CD4-positive, alpha-beta T cell treated with Interleukin-17A for 4 hours (primary cell): ENCODE data around the gene ZBTB5.
"Not testable (repeated sequence)": the region's sequence is repeated elsewhere in the genome, so short reads cannot be mapped to it uniquely, and the experiment has no call there.

Source experiments
- DNase-seq: peaks from one replicate; pipeline ENCODE4 v3.0.0-alpha.2; 2020; ENCODE audit warnings: mixed read lengths

ZBTB5 gene, protein sequence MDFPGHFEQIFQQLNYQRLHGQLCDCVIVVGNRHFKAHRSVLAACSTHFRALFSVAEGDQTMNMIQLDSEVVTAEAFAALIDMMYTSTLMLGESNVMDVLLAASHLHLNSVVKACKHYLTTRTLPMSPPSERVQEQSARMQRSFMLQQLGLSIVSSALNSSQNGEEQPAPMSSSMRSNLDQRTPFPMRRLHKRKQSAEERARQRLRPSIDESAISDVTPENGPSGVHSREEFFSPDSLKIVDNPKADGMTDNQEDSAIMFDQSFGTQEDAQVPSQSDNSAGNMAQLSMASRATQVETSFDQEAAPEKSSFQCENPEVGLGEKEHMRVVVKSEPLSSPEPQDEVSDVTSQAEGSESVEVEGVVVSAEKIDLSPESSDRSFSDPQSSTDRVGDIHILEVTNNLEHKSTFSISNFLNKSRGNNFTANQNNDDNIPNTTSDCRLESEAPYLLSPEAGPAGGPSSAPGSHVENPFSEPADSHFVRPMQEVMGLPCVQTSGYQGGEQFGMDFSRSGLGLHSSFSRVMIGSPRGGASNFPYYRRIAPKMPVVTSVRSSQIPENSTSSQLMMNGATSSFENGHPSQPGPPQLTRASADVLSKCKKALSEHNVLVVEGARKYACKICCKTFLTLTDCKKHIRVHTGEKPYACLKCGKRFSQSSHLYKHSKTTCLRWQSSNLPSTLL

DNA sequence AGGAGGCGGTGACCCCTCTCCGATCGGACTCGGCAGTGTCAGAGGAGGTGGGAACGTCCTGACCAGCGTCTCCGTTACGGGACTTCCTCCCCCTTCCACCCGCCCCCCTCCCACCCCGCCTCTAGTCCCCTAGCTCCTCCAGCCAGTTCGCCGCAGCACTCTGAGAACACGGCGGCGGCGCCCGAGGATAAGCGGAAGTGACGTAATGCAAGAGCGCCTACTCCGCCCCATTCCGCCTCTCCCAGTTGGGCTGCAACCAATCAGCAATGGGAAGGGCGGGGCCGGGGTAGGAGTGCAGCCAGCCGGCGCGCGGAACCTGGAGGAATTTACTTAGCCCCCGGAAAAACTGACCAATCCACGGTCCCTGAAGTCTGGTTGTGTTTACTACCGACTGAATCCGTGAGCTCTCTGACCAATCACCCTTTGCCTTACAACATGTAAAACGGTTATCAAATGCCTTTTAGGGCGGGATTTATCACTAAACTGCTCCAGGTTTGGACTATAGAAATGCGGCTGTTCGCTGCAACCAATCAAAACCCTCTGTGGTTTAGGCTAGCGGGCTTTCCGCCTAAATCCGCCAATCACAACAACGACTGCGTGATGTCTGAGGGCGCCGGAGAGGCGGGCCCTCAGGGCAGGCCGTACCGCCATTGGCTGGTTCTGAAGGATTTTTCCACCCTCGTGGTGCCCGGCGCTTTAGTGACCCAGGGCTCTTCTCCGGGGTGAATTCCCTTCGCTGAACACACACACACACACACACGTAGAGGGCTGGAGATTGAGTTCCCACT, at the start of gene ZBTB5:
Gene ZBTB5, minus strand, starts transcription at position 202 of the 788 bp plus-strand sequence. CDS start 22,899 bp downstream, outside the sequence.
- peak; percentile 98 for DNase-seq

DNA sequence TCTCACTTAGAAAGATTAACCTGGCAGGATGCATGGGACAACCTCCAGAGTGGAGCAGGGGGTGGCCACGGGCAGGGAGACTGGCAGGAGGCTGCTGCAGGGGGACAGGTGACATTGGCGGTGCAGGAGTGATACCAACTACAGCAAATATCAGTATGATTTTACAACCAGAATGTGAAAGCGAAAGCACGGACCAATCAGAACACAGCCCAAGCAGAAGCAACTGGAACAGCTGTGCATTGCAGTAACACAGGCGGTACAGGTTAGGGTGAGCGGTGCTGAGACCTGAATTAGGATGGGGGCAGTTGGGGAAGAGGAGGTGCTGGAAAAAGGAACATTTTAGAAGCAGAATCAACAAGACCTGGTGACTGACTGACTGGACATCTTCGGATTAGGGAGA, 49.7 kb upstream of the ZBTB5 start:
- no peak for DNase-seq

DNA sequence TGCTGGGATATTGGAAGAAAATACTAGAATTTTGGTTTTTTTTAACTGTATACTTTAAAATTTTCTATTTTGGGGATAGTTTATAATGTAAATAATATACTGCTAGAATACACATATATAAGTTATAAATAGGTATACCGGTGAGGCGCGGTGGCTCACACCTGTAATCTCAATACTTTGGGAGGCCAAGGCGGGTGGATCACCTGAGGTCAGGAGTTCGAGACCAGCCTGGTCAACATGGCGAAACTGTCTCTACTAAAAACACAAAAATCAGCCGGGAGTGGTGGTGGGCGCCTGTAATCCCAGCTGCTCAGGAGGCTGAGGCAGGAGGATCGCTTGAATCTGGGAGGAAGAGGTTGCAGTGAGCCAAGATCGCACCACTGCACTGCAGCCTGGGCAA, 49.2 kb upstream of the ZBTB5 start:
- not testable (repeated sequence) for DNase-seq

DNA sequence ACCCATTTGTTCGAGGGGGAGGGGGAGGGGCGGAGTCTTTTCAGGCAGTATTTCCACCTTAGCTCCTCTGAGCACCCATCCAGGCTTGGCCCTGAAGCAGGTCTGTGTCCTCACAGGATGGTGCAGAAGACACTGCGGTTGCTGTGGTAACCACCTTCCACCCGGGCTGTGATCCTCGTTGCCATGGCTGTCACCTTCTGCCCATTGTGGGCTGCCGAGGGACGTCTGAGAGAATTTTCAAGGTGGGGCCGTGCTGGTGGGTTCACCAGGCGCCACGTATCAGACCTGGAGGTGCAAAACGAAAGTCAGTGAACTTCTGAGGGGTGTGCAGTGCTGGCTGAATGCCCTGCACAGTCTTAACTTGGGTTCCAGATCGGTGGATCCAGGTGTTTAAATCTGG, 47.2 kb upstream of the ZBTB5 start:
- no peak for DNase-seq

DNA sequence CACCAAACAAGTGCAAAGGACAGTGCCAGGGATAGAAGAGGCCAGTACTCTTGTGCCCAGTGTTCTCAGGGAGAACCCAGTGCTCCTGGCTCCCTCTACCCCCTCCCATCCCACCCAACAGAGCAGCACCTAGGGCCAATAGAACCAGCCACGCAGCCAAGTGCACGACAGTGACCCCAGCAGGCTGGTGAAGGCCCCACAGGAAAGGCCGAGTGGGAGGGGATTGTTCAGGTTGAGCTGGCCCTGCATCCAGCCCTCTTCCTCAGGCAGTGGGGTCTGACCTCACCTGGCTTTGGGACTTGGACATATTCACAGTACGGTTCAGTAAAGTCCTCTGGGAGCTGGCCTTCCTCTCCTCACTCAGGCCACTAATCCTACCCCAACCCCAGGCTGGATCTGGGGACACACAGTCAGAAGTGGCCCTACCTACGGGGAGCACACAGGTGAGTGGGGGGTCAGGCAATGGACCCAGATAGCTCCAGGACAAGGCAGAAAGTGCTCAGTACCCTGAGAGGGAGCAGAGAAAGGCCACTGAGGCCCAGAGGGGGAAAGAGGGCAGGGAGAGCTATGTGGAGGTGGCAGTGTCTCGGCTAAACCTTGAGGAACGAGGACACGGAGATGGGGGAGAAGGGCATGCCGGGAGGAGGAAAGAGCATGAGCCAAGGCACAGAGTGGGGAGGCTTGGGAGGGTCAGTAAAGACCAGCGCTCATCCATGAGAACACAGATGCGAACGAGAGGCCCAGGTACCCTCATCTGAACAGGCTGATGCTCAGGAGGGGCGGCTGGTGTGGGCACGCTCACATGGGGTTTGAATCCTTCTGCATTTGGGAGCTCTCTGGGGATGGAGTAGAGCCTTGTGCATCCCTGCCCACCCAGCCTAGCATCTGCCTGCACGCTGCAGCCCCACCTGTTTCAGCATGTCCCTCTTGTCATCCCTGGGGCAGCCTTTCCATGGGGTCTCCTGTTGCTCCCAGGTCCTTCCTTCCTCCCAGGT, 46.1 kb upstream of the ZBTB5 start:
- no peak for DNase-seq

DNA sequence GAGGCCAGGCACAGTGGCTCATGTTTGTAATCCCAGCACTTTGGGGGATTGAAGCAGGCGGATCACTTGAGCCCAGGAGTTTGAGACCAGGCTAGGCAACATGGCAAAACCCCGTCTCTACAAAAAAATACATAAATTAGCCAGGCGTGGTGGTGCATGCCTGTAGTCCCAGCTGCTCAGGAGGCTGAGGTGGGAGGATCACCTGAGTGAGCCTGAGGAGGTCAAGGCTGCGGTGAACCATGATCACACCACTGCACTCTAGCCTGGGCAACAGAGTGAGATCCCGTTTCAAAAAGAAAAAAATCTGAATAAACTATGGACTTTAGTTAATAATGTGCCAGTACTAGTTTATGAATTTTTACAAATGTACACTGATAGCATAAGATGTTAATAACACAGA, 44.8 kb upstream of the ZBTB5 start:
- DNase-seq, result not testable (repeated sequence)

DNA sequence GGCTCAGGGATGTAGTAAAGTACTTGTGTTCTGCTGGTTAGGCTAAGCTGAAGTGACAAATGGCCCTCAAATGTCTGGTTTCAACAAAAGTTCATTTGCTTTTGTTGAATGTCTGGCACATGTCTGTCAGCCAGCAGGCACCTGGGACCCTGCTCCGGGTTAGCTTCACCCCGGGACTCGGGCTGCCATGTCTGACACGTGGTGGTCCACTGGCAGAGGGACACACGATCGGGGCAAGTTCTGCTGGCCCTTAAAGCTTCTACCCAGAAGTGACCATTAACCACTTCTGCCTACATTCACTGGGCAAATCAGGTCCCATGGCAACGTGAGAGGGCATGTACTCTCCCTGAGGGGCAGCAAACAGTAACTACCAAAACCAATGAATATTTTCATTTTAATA, 44.3 kb upstream of the ZBTB5 start:
- no peak for DNase-seq

DNA sequence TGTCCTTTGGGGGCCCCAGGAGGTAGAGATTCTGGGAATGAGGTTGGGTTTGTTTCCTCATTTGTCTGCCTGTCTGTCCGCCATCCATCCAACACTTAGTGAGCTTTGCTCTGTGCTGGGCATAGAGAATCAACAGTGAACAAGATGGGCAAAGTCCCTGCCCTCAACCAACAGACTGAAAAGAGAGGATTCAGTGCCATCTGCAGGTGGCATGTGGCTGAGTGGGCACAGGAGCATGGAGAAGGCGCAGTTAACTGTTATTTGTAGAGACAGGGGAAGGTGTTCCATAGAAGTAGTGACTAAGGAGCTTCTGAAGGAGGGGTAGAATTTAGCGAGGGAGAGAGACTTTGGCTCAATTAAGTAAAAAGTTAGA, 43.6 kb upstream of the ZBTB5 start:
- DNase-seq, result peak; percentile 27

DNA sequence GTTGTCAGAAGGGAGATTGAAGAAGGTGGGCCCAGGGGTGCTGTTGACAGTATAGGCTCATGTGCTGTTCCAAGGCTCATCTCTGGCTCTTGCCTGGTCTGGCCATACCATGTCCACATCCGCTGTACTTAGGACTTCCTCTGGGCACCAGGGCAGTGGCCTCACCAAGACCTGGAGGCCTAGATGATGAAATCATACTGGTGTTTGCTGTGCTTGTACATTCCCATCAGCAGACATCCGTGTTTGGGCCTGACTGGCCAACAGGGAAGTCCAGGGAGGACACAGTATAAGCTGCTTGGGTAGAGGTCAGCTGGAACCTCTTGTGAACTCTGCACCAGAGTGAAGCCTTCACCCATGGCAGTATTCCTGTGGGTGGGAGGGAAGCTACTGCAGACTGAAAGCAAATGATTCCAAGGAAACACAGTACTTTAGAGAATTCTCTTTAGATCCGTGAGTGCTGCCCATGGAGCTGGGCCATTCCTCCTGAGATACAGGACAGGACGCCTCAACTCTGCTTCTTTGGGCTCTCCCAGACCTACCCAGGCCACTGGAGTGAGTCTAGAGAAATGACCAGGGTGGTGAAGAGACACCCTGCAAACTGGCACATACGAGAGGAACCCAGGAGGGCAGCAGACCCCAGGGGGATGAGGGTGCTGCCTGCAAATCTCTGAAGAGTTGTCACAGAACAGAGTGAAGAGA, 43.0 kb upstream of the ZBTB5 start:
- DNase-seq, result no peak

DNA sequence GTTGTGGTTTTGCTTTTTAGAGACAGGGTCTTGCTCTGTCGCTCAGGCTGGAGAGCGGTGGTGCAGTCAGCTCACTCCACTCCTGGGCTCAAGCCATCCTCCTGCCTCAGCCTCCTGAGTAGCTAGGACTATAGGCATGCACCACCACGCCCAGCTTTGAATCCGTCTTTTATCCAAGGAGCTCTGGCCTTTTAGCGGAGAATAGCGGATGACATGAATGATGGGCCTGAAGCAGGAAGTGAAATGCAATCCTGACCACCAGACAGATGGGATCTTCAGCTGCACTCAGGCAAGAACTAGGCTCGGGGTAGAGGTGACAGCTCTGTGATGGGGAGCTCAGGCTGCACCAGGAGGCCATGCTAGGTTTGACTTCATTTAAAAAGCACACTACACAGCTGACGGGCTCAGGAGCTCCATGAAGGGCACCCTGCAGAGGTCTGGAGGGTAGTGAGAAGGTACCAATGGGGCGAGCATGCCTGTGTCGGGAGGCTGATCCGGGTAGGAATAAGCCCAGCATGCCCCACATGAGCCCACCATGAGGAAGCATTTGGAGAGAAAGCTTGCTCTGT, 42.4 kb upstream of the ZBTB5 start:
- DNase-seq, result no peak

DNA sequence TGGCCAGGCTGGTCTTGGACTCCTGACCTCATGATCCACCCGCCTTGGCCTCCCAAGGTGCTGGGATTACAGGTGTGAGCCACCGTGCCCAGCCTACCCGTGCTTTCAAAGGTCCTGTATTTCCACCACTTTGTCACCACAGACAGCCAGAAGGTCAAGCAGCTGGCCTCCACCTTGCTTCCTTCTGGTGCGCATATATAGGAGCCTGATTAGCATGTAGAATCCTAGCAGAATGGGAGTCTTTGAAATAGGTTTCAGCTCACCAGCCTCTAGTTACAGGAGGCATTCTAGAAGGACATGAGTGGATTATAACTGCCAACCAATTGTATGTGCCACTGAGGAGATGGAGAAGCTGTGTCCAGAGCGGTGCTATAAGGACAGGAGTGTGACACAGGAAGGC, 39.4 kb upstream of the ZBTB5 start:
- DNase-seq, result no peak

DNA sequence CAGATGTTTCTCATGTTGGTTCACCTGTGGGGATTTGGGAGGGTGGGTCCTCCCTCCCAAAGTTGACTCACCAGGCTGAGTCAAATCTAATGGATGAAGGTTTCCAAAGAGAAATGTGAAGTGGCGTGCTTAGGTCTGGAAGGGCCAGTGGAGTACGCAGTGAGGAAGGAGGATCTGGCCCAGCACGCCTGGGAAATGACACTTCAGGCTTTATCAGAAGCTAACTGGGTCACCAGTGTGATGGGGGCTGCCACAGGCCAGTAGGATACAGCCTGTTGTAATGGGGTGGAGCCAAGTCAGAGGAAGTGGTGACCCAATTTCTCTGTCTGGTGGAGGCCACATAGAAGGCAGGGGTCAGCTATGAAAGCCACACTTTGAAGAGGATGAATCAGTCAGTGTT, 38.5 kb upstream of the ZBTB5 start:
- peak; percentile 34 for DNase-seq

DNA sequence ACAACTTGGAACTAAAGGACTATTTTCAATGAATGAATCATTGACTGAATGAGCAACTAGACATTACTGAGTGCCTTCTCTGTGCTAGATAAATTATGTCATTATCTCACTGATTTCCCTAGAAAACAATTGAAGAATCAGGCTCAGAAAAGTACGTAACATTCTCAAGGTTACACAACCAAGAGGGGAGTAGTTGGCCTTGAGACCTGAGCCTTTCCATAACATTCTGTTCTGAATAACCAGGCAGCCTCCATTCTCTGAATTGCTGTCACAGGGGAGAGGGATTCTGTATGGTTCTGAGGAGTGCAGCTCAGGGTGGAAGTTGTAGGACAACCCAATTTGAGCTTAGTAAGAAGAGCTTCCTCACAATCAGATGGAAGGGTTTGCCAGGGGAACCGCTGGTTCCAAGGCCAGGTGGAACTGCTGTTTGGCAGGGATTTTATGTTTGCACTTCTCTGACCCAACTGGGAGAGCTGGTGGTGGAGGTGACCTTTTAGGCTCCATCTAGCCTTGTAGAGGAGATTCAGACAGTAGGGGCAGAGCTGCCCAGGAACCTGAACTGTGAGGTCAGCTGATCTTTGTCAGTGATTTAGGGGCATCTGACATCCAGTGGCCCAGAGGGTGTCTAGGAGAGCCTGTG, 36.8 kb upstream of the ZBTB5 start:
- no peak for DNase-seq

DNA sequence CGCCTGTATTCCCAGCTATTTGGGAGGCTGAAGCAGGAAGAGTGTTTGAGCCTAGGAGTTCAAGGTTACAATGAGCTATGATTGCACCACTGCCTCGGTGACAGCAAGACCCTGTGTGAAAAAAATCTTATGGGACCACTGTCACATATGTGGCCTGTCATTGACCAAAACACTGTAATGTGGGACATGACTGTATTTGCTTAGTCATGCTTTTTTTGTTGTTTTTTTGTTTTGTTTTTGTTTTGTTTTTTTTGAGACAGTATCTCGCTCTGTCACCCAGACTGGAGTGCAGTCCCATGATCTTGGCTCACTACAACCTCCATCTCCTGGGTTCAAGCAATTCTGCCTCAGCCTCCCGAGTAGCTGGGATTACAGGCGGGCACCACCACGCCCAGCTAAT, 34.0 kb upstream of the ZBTB5 start:
- DNase-seq, result no peak

DNA sequence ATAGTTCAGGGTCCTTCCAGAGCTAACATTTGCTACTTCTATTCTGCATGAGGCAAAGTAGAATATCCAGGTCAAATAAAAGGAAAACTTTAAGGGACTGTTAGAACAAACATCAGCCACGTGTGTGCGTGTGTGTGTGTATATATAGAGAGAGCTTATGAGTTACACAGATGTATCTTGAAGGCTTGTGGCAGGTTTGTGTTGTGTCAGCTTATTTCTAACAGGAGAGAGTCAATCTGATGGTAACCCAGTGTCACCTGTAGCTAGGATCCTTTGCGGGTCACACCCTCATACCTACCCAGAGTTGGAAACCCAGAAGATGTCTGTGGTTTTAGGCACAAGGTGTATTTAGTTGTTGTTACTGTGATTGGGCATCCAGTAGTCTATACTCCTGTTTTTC, 33.2 kb upstream of the ZBTB5 start:
- no peak for DNase-seq

DNA sequence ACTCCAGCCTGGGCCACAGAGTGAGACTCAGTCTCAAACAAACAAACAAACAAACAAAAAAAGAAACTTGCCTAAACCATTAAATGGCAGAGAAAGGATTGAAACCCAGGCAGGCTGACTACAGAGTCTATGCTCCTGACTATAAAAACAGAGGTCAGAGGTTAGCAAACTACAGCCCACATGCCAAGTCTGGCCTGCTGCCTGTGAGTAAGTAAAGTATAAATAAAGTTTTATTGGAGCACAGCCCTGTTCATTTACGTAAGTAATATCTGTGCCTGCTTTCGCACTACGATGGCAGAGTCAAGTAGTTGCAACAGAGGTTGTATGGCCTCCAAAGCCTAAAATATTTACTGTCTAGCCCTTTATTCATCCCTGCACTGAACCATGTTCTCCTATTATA, 32.1 kb upstream of the ZBTB5 start:
- no peak for DNase-seq

DNA sequence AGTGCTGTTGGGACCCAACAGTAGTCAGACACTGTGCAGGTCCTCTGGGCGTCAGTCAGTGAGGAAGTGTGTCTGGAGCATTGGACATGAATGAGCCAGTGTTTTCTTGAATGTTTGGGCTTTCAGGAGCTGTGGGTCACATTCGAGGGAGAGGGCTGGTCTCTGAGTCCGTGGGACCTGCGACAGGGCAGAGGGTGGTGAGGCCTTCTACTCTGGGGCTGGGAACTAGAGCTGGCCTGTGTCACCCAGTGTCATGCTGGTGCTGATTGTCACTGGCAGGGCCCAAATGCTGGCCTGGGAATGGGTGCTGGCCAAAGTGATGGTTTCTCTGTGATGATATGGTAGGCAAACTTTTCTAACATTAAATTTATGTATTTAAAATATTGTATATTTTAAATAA, 30.8 kb upstream of the ZBTB5 start:
- DNase-seq, result no peak

DNA sequence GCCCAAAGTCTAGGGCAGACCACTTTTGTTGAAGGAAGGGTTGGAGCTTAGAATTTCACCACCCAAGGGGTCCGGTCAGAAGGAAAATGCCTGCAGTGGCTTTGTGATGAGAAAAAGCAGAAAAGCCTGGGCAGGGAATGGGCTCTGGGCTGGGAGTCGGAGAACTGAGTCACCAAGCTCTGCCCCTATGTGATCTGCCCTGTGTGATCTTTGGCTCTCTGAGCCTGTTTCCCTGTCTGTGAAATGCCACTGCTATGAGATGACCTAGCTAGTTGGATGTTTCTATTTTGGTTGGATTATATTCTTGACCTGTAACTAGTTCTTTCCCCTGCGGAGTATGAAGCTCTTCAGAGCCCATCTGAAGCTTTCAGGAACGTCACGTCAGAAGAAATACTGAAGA, 30.3 kb upstream of the ZBTB5 start:
- DNase-seq, result no peak

DNA sequence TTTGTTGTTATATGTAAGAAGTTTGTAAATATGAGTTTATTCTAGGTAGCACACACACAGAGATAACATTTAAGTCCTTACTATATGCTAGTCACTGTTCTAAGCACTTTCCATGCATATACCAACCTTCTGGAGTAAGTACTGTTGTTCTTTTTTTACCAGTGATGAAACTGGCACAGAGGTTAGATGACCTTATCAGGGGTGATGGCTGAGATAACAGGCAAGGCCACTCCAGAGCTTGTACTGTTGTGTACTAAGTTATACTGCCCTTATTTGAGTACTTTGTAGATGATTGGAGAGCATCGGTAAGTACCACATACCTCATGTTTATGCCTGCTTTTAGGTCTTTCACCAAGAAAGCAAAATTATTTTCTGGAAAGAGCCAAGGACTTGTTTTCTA, 26.7 kb upstream of the ZBTB5 start:
- no peak for DNase-seq

DNA sequence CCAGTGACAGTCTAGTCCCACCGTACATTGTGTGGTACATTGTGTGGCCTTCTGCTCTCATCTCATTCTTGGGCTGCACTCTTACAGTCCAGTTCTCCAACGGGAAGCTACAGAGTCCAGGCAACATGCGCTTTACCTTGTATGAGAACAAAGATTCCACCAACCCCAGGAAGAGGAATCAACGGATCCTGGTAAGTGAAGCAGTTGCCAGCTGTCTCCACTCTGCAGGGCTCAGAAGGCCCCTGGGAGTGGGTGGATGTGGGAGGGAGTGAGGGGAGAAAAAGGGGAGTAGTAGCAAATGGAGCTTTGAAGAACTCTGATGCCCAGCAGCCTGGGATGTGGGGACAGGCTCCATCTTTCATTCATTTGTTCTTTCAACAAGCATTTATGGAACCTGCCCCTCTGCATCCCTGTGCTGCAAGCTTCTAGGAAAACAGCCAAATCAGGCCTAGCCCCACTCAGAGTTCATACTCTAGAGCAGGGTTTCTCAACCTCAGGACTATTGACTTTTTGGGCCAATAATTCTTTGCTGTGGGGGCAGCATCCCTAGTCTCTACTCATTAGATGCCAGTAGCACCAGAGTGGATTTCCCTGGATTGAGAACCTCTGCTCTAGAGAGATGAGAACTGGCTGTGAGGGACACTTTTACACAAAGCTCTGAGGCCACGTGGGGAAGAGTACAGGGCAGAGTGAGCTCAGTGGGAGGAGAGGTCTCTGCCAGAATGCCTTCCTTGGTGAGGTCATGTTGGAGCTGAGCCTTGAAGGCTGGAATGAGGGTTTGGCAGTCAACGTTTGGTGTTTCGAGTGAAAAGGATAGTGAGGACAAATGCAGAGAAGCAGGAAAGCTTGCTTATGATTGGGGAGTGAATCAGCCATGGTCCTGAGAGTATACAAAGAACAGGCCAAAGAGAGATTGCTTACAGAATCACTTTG, 21.6 kb upstream of the ZBTB5 start:
- DNase-seq, result no peak
